SH-SY5Y (cell line): Measurements from ENCODE around the gene MMAA.

Source experiments
- GATA2 ChIP-seq: IDR thresholded peaks from 2 replicates; pipeline ENCODE4 v1.6.1; 2011; ENCODE audit warnings: mild to moderate bottlenecking, low read depth, low read length
- GATA3 ChIP-seq: IDR thresholded peaks from 2 replicates; pipeline ENCODE4 v1.6.1; 2011; ENCODE audit warnings: low read depth, mild to moderate bottlenecking, low read length, moderate library complexity

GRCh38 chr4:145643295-145643694, 24.1 kb downstream of the MMAA start:
- no peak for TF ChIP-seq GATA3
- no peak for TF ChIP-seq GATA2
